HepG2 (cell line): ENCODE data around the gene SBNO2. TPM values are rescaled to one million over a fixed set of nuclear protein-coding genes. Genes with fewer than 3 reads are reported as not detected.
A peak's percentile ranks its signal among the peaks of the same experiment; 100 is the strongest.

Experiments used
- E2F5 ChIP-seq: sonication (generic); formaldehyde crosslinking; conservative IDR thresholded peaks from 2 replicates; pipeline ENCODE4 v1.4.0; 2020; ENCODE audit warnings: missing genetic modification reagents
- HMGA1 ChIP-seq: sonication (generic); formaldehyde crosslinking; conservative IDR thresholded peaks from 2 replicates; pipeline ENCODE4 v1.4.0; 2020; ENCODE audit warnings: missing genetic modification reagents
- JARID2 ChIP-seq: sonication (generic); formaldehyde crosslinking; IDR thresholded peaks from 2 replicates; pipeline ENCODE4 v1.8.1; 2023; ENCODE audit warnings: missing genetic modification reagents, inconsistent platforms; ENCODE audit not compliant: insufficient replicate concordance
- JUNB ChIP-seq: sonication (generic); formaldehyde crosslinking; IDR thresholded peaks from 2 replicates; pipeline ENCODE4 v1.8.0; 2022; ENCODE audit warnings: missing genetic modification reagents, mild to moderate bottlenecking, borderline replicate concordance
- KAT7 ChIP-seq: IDR thresholded peaks from 2 replicates; pipeline ENCODE4 v1.6.1; 2018; ENCODE audit warnings: borderline replicate concordance, missing compliant biosample characterization
- KLF6 ChIP-seq: IDR thresholded peaks from 2 replicates; pipeline ENCODE4 v1.8.0; 2016; ENCODE audit warnings: missing biosample characterization, missing genetic modification reagents
- KMT2A ChIP-seq: sonication (generic); formaldehyde crosslinking; IDR thresholded peaks from 2 replicates; pipeline ENCODE4 v1.4.0; 2020; ENCODE audit warnings: missing genetic modification reagents
- MAF1 ChIP-seq: sonication (generic); formaldehyde crosslinking; IDR thresholded peaks from 2 replicates; pipeline ENCODE4 v1.5.0; 2020; ENCODE audit warnings: missing genetic modification reagents, borderline replicate concordance
- SKI ChIP-seq: fragments of 450-650 bp; IDR thresholded peaks from one replicate; pipeline ENCODE4 v1.6.1; 2018; ENCODE audit warnings: mild to moderate bottlenecking; ENCODE audit not compliant: partially characterized antibody
- SUZ12 ChIP-seq: fragments of 150-350 bp; IDR thresholded peaks from 2 replicates; pipeline ENCODE4 v1.6.1; 2014; ENCODE audit warnings: low read depth, low read length
- TSC22D2 ChIP-seq: sonication (generic); formaldehyde crosslinking; IDR thresholded peaks from 2 replicates; pipeline ENCODE4 v1.5.1; 2020; ENCODE audit warnings: missing genetic modification reagents, mild to moderate bottlenecking, borderline replicate concordance
- YEATS4 ChIP-seq: sonication (generic); formaldehyde crosslinking; IDR thresholded peaks from 2 replicates; pipeline ENCODE4 v1.4.0; 2020; ENCODE audit warnings: missing genetic modification reagents, borderline replicate concordance
- ZHX2 ChIP-seq, 2 experiments: sonication (generic) in 1 of 2; formaldehyde crosslinking in 1 of 2; IDR thresholded peaks; 2 replicates each; pipeline versions ENCODE4 v1.6.1 to v1.9.0; 2014 to 2022; ENCODE audit warnings: antibody characterized with exemption in 1 of 2, borderline replicate concordance in 1 of 2, inconsistent platforms in 1 of 2, low read depth in 1 of 2, missing genetic modification reagents in 1 of 2
- ZNF205 ChIP-seq: IDR thresholded peaks from 2 replicates; pipeline ENCODE4 v1.6.1; 2018; ENCODE audit warnings: missing biosample characterization, missing genetic modification reagents
- ZNF33B ChIP-seq: sonication (generic); formaldehyde crosslinking; IDR thresholded peaks from 2 replicates; pipeline ENCODE4 v1.5.1; 2020; ENCODE audit warnings: mild to moderate bottlenecking, missing genetic modification reagents
- ZNF430 ChIP-seq: sonication (generic); formaldehyde crosslinking; IDR thresholded peaks from 2 replicates; pipeline ENCODE4 v1.9.0; 2021; ENCODE audit warnings: mild to moderate bottlenecking, missing genetic modification reagents
- ZNF709 ChIP-seq: sonication (generic); formaldehyde crosslinking; IDR thresholded peaks from 2 replicates; pipeline ENCODE4 v1.5.0; 2020; ENCODE audit warnings: mild to moderate bottlenecking, missing genetic modification reagents
- ZNF766 ChIP-seq: sonication (generic); formaldehyde crosslinking; IDR thresholded peaks from 2 replicates; pipeline ENCODE4 v1.5.0; 2020; ENCODE audit warnings: missing genetic modification reagents, borderline replicate concordance
- ZNF839 ChIP-seq: sonication (generic); formaldehyde crosslinking; IDR thresholded peaks from 2 replicates; pipeline ENCODE4 v1.4.0; 2020; ENCODE audit warnings: missing genetic modification reagents, mild to moderate bottlenecking, borderline replicate concordance
- polyA plus RNA-seq, 8 experiments: library from polyadenylated mRNA; depleted of rRNA in 3 of 8; stranded (reverse) in 7 of 8; unstranded in 1 of 8; fragments of >200 nt; fragmentation: Illumina TruSeq in 4 of 8; extraction: Trizol in 4 of 8; gene quantifications; 2 replicates each; pipeline versions ENCODE4 v1.2.1 to v1.2.3, GENCODE V29; 2011 to 2016; ENCODE audit warnings: low read depth in 4 of 8, missing spikeins in 1 of 8, mixed read lengths in 1 of 8; ENCODE audit not compliant: insufficient read depth in 1 of 8
- total RNA-seq, 5 experiments: library from RNA; depleted of rRNA; stranded (reverse); fragments of >200 nt; fragmentation: Illumina TruSeq; extraction: Trizol; gene quantifications; 2 replicates each; pipeline ENCODE4 v1.2.3, GENCODE V29; 2016; ENCODE audit warnings: low read depth in 1 of 5
- TF ChIP-seq, protein P1 (sequence below): sonication (generic); formaldehyde crosslinking; IDR thresholded peaks from 2 replicates; pipeline ENCODE4 v1.4.0; 2020; ENCODE audit warnings: missing genetic modification reagents
- TF ChIP-seq, protein P2 (sequence below): IDR thresholded peaks from 2 replicates; pipeline ENCODE4 v1.6.1; 2012; ENCODE audit warnings: inconsistent platforms

The SBNO2 gene
- total and polyA plus RNA-seq, 2 of the 13 experiments (the other 11 are each of a cell fraction or from before 2014, with no cell fraction given) = 8.6 to 10.4 TPM

GRCh38 chr19:1104311-1105007, 69.6 kb downstream of the SBNO2 start (continued):
- TF ChIP-seq ZHX2 (IDR thresholded peaks at IDR 0.05; ENCODE audit: low read depth) (0 out of 2 replicates have a peak, but pooled peaks have one; percentile 47), ZHX2 (CRISPR knock-in tag; IDR thresholded peaks at IDR 0.05; ENCODE audit: borderline replicate concordance) (no peak), MAF1 (CRISPR knock-in tag) (no peak), SKI (no peak), KAT7 (no peak), TSC22D2 (CRISPR knock-in tag) (no peak), KLF6 (CRISPR knock-in tag) (peak; percentile 10; the same call in 1 of the 2 replicates), HMGA1 (no peak), ZNF430 (CRISPR knock-in tag) (0 out of 2 replicates have a peak, but pooled peaks have one; percentile 6), ZNF33B (no peak), KMT2A (CRISPR knock-in tag) (no peak), ZNF766 (no peak), ZNF205 (0 out of 2 replicates have a peak, but pooled peaks have one; percentile 22), SUZ12 (no peak), E2F5 (CRISPR knock-in tag) (no peak), JARID2 (no peak), ZNF839 (CRISPR knock-in tag) (no peak), JUNB (CRISPR knock-in tag) (no peak), ZNF709 (CRISPR knock-in tag) (peak; percentile 22; the same call in 1 of the 2 replicates), YEATS4 (CRISPR knock-in tag) (peak; percentile 27; the same call in 1 of the 2 replicates)
- TF ChIP-seq, protein P1, sequence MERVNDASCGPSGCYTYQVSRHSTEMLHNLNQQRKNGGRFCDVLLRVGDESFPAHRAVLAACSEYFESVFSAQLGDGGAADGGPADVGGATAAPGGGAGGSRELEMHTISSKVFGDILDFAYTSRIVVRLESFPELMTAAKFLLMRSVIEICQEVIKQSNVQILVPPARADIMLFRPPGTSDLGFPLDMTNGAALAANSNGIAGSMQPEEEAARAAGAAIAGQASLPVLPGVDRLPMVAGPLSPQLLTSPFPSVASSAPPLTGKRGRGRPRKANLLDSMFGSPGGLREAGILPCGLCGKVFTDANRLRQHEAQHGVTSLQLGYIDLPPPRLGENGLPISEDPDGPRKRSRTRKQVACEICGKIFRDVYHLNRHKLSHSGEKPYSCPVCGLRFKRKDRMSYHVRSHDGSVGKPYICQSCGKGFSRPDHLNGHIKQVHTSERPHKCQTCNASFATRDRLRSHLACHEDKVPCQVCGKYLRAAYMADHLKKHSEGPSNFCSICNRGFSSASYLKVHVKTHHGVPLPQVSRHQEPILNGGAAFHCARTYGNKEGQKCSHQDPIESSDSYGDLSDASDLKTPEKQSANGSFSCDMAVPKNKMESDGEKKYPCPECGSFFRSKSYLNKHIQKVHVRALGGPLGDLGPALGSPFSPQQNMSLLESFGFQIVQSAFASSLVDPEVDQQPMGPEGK (CRISPR knock-in tag) = peak; percentile 88
- TF ChIP-seq, protein P2, sequence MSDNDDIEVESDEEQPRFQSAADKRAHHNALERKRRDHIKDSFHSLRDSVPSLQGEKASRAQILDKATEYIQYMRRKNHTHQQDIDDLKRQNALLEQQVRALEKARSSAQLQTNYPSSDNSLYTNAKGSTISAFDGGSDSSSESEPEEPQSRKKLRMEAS = peak; percentile 10; the same call in 1 of the 2 replicates
